Peyer's patch (tissue), 4 donors: Measurements from ENCODE around the gene BET1L. TPM values are rescaled to one million over a fixed set of nuclear protein-coding genes. Genes with fewer than 3 reads are reported as not detected.

Experiments used
- DNase-seq, 3 donors: peaks; one replicate each; pipeline ENCODE4 v3.0.0-alpha.2; 2017 to 2019
- H3K27ac ChIP-seq, 4 donors: fragments of 200-600 bp; sonication (generic); one replicate each; pipeline ENCODE4 v1.5.1; 2016 to 2019
- H3K27me3 ChIP-seq, 2 donors: fragments of 200-600 bp; sonication (generic); one replicate each; pipeline ENCODE4 v1.5.1; 2019
- H3K36me3 ChIP-seq, 3 donors: fragments of 200-600 bp; sonication (generic); one replicate each; pipeline ENCODE4 v1.5.1; 2016 to 2019
- H3K4me1 ChIP-seq, 4 donors: fragments of 200-600 bp; sonication (generic); one replicate each; pipeline ENCODE4 v1.5.1; 2016 to 2019
- H3K4me3 ChIP-seq, 4 donors: fragments of 200-600 bp; sonication (generic); 1 replicate in 3 of 4; 2 replicates in 1 of 4; pipeline ENCODE4 v1.5.1; 2016 to 2019; ENCODE audit warnings: mild to moderate bottlenecking in 1 of 4
- H3K9me3 ChIP-seq, 4 donors: fragments of 200-600 bp; sonication (generic); one replicate each; pipeline ENCODE4 v1.5.1; 2016 to 2019; ENCODE audit warnings: mild to moderate bottlenecking in 1 of 4
- POLR2A ChIP-seq, 2 donors: fragments of 450-650 bp; IDR thresholded peaks; one replicate each; pipeline ENCODE4 v1.5.1; 2017; ENCODE audit warnings: antibody characterized with exemption in 2 of 2, mild to moderate bottlenecking in 2 of 2, moderate library complexity in 2 of 2
- total RNA-seq, 4 donors: library from RNA; depleted of rRNA; stranded (reverse); fragments of >200 nt; gene quantifications; one replicate each; pipeline ENCODE4 v1.1.0, GENCODE V29; 2016
- TF ChIP-seq, protein P1 (sequence below), 6 experiments: fragments of 450-650 bp in 4 of 6; fragments of 200-600 bp in 2 of 6; sonication (generic) in 1 of 6; IDR thresholded peaks; one replicate each; pipeline ENCODE4 v1.5.1; 2017 to 2019; ENCODE audit warnings: antibody characterized with exemption in 6 of 6, mild to moderate bottlenecking in 3 of 6, moderate library complexity in 1 of 6

BET1L gene
- total RNA-seq, 4 donors from 2014 or later = 20.6 to 69.7 (median 40.1) TPM

DNA sequence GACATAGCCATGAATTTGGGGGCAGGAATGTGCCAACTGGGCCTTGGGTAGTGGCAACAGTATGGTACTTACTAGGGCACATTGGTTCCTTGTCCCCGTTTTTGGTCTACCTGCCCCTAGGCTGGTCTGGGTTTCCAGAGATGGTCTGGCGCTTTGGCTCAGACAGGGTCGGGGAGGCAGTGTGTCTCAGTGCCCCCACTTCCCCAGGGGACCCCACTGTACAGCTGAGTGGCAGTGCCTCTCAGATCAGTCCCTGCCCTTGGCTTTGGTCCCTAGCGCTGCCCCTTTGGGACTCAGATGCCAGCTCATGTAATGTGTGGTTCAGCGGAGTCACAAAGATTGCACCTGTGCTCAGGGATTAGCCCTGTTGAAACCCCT is 3.6 kb upstream of the BET1L start:
- peak in 1 of 3 donors; percentile 42 for DNase-seq
- peaks cover 3 to 25% (median 13%) of the 10 kb centered on the region in 4 donors for H3K4me1 ChIP-seq
- H3K9me3 ChIP-seq = no peaks in the 10 kb centered on the region
- no peak overlapping the region for H3K4me3 ChIP-seq
- TF ChIP-seq, protein P1, sequence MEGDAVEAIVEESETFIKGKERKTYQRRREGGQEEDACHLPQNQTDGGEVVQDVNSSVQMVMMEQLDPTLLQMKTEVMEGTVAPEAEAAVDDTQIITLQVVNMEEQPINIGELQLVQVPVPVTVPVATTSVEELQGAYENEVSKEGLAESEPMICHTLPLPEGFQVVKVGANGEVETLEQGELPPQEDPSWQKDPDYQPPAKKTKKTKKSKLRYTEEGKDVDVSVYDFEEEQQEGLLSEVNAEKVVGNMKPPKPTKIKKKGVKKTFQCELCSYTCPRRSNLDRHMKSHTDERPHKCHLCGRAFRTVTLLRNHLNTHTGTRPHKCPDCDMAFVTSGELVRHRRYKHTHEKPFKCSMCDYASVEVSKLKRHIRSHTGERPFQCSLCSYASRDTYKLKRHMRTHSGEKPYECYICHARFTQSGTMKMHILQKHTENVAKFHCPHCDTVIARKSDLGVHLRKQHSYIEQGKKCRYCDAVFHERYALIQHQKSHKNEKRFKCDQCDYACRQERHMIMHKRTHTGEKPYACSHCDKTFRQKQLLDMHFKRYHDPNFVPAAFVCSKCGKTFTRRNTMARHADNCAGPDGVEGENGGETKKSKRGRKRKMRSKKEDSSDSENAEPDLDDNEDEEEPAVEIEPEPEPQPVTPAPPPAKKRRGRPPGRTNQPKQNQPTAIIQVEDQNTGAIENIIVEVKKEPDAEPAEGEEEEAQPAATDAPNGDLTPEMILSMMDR (IDR thresholded peaks at IDR 0.05) = no peak
- TF ChIP-seq POLR2A (IDR thresholded peaks at IDR 0.05) = no peak
- H3K27ac ChIP-seq = no peak overlapping the region
- H3K27me3 ChIP-seq = no peaks in the 10 kb centered on the region
- H3K36me3 ChIP-seq = peaks cover 0 to 65% (median 0%) of the 10 kb centered on the region in 3 donors

DNA sequence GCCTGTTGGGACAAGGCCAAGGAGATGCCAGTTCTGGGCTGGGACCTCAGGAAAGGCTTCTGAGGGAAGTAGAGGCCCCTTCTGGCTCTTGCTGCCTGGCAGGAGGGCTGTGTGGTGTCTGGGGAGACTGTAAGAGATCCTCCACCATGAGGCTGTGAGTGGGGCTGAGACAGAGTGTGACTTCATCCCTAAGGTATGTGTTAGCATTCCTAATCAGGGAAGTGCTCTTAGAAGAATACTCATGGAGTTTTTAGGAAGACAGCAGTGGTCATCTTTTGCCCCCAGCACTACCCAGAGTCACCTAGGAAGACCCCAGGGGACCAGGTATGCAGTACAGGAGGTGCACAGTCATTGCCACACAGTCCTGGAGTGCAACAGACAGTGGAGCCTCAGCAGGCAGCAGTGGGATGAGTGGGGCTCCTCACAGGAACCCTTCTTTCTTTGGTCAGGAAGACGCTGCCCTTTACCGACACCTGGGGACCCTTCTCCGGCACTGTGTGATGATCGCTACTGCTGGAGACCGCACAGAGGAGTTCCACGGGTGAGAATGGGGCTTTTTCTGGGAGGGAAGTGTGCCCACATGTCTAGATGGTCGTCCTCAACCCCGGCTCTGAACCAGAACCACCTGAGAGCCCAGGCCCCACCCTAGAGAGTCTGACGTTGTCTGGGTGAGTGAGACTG is 3.1 kb upstream of the BET1L start:
- peak overlapping the region in 1 of 4 donors; percentile 88 for H3K4me3 ChIP-seq
- H3K27me3 ChIP-seq = no peaks in the 10 kb centered on the region
- TF ChIP-seq, protein P1 (IDR thresholded peaks at IDR 0.05) = no peak
- TF ChIP-seq POLR2A (IDR thresholded peaks at IDR 0.05) = no peak
- H3K36me3 ChIP-seq = peaks cover 0 to 64% (median 0%) of the 10 kb centered on the region in 3 donors
- peak overlapping the region in 1 of 4 donors; percentile 99 for H3K27ac ChIP-seq
- H3K4me1 ChIP-seq = peaks cover 3 to 30% (median 17%) of the 10 kb centered on the region in 4 donors
- DNase-seq = peak in 2 of 3 donors; percentile 3 to 35
- no peaks in the 10 kb centered on the region for H3K9me3 ChIP-seq

DNA sequence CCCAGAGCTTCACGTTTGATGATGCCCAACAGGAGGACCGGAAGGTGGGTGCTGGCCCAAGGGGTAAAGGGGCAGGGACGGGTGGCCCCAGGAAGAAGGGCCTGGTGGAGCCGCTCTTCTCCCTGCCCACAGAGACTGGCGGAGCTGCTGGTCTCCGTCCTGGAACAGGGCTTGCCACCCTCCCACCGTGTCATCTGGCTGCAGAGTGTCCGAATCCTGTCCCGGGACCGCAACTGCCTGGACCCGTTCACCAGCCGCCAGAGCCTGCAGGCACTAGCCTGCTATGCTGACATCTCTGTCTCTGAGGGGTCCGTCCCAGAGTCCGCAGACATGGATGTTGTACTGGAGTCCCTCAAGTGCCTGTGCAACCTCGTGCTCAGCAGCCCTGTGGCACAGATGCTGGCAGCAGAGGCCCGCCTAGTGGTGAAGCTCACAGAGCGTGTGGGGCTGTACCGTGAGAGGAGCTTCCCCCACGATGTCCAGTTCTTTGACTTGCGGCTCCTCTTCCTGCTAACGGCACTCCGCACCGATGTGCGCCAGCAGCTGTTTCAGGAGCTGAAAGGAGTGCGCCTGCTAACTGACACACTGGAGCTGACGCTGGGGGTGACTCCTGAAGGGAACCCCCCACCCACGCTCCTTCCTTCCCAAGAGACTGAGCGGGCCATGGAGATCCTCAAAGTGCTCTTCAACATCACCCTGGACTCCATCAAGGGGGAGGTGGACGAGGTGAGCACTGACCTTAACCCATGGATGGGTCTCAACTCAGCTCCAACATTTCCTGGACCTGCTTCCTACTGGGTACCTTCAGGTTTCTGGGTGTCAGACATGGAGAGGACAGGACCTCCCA is 2.3 kb upstream of the BET1L start:
- peak in 2 of 3 donors; percentile 16 to 50 for DNase-seq
- no peak for TF ChIP-seq POLR2A (IDR thresholded peaks at IDR 0.05)
- TF ChIP-seq, protein P1 (IDR thresholded peaks at IDR 0.05) = no peak
- peak overlapping the region; percentile 98 to 100 (median 99) for H3K27ac ChIP-seq
- peak overlapping the region; percentile 88 to 99 (median 98) for H3K4me3 ChIP-seq
- H3K27me3 ChIP-seq = no peaks in the 10 kb centered on the region
- H3K4me1 ChIP-seq = peaks cover 3 to 34% (median 17%) of the 10 kb centered on the region in 4 donors
- no peaks in the 10 kb centered on the region for H3K9me3 ChIP-seq
- H3K36me3 ChIP-seq = peaks cover 0 to 64% (median 0%) of the 10 kb centered on the region in 3 donors

DNA sequence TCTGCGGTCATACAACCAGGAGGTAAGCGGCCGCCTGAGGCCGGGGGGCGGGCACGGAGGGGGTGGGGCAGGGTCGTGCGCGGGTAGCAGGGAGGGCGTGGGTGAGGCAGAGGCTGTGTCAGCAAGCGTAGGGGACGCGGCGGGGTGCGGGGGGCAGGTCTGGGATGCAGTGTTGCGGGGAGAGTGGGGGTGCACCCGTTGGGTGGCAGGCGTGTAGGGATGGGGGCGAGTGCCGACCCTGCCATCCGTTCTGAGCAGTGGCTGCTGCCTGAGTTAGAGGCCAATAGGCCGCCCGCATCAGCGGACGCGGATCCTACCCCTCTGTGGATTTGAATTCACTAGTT is 1.7 kb upstream of the BET1L start:
- peaks cover 3 to 34% (median 17%) of the 10 kb centered on the region in 4 donors for H3K4me1 ChIP-seq
- peak overlapping the region; percentile 88 to 99 (median 98) for H3K4me3 ChIP-seq
- peaks cover 0 to 64% (median 0%) of the 10 kb centered on the region in 3 donors for H3K36me3 ChIP-seq
- no peaks in the 10 kb centered on the region for H3K9me3 ChIP-seq
- H3K27me3 ChIP-seq = no peaks in the 10 kb centered on the region
- H3K27ac ChIP-seq = peak overlapping the region; percentile 98 to 100 (median 99)
- TF ChIP-seq POLR2A (IDR thresholded peaks at IDR 0.05) = no peak
- TF ChIP-seq, protein P1 (IDR thresholded peaks at IDR 0.05) = no peak
- DNase-seq = no peak

DNA sequence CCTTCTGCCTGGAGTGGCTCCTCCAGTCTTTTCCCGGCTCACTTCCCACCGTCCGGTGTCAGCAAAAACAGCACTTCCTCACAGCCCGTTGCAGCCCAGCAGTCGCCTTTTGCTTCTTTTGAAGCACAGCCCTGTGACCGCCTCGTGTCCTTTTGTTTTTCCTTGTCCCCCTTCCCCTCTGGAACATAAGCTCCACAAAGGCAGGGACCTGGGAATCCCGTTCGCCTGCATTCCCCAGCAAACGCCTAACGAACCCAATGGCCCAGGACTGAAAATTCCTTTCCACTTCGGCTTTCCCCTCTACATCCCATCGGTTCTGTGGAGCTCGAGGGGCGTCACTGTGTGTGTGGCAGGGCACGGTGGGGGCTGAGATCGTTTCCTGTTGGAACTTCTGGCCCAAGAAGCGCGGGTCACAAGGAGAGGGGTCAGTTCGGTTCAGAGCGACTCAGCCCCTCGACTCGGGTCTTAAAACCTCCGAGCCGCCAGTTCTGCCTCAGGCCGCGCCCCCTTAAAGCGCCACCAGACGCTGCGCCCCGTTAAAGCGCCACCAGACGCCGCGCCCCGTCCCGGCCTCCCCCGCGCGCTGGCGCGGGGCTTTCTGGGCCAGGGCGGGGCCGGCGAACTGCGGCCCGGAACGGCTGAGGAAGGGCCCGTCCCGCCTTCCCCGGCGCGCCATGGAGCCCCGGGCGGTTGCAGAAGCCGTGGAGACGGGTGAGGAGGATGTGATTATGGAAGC is 1.1 kb upstream of the BET1L start:
- peak; percentile 77 to 92 for TF ChIP-seq POLR2A (IDR thresholded peaks at IDR 0.05)
- TF ChIP-seq, protein P1 (IDR thresholded peaks at IDR 0.05) = peak in 1 of 6 experiments; percentile 2

More for the DNA sequence above, 1.1 kb upstream of the BET1L start:
- peak; percentile 77 to 92 (median 89) for DNase-seq
- Histone ChIP-seq H3K9me3 (no peaks in the 10 kb centered on the region), H3K27me3 (no peaks in the 10 kb centered on the region), H3K36me3 (peaks cover 0 to 64% (median 0%) of the 10 kb centered on the region in 3 donors), H3K4me3 (peak overlapping the region; percentile 88 to 99 (median 98)), H3K27ac (peak overlapping the region; percentile 98 to 100 (median 99)), H3K4me1 (peaks cover 3 to 34% (median 17%) of the 10 kb centered on the region in 4 donors)
